Calu3 (cell line): ENCODE results near the gene RXFP2. TPM values are rescaled to one million over a fixed set of nuclear protein-coding genes. Genes with fewer than 3 reads are reported as not detected.

Experiments
- BruUV-seq: library from RNA; stranded (reverse); fragments of 400-500 nt; replicated peaks from 2 replicates; lab custom pipeline; 2021; lab: Mats Ljungman, UMichigan
- CTCF ChIA-PET: fragments of 300-600 bp; sonication (Branson Sonifier 250); formaldehyde crosslinking; loops from one replicate; lab custom pipeline; 2022; ENCODE audit warnings: antibody characterized with exemption; lab: Charles Lee
- DNase-seq: peaks from one replicate; pipeline ENCODE4 v3.0.0; 2022
- H3K27ac Mint-ChIP-seq: one replicate; pipeline ENCODE4 v1.8.0; 2022; ENCODE audit warnings: mixed read lengths; ENCODE audit not compliant: unreplicated experiment
- H3K27me3 Mint-ChIP-seq: one replicate; pipeline ENCODE4 v1.8.0; 2022; ENCODE audit warnings: mixed read lengths; ENCODE audit not compliant: unreplicated experiment
- H3K36me3 Mint-ChIP-seq: one replicate; pipeline ENCODE4 v1.8.0; 2022; ENCODE audit warnings: mild to moderate bottlenecking, moderate library complexity, mixed read lengths; ENCODE audit not compliant: insufficient read depth, unreplicated experiment
- H3K4me1 Mint-ChIP-seq: one replicate; pipeline ENCODE4 v1.8.0; 2022; ENCODE audit warnings: mild to moderate bottlenecking, low read depth, mixed read lengths; ENCODE audit not compliant: unreplicated experiment
- H3K4me3 Mint-ChIP-seq: one replicate; pipeline ENCODE4 v1.8.0; 2022; ENCODE audit warnings: mild to moderate bottlenecking, low read depth, moderate library complexity, mixed read lengths; ENCODE audit not compliant: unreplicated experiment
- H3K9me3 Mint-ChIP-seq: one replicate; pipeline ENCODE4 v1.8.0; 2022; ENCODE audit warnings: low read depth, mixed read lengths; ENCODE audit not compliant: unreplicated experiment
- intact Hi-C: fragments of 100-400 bp; cut with micrococcal nuclease; formaldehyde crosslinking; loops from one replicate; pipeline ENCODE4 v1.10.0; 2022; ENCODE audit not compliant: unreplicated experiment
- total RNA-seq: library from RNA; stranded (reverse); gene quantifications from 2 replicates; pipeline ENCODE4 v1.2.3, GENCODE V29; 2022
- TF ChIP-seq, protein P1 (sequence below): fragments of 200-600 bp; IDR thresholded peaks from one replicate; pipeline ENCODE4 v1.8.0; 2022; ENCODE audit warnings: antibody characterized with exemption; ENCODE audit not compliant: unreplicated experiment

RXFP2 gene
- total RNA-seq, 1 experiment from 2014 or later: not detected

- no peaks in the 10 kb centered on the region for H3K27me3 Mint-ChIP-seq
- H3K9me3 Mint-ChIP-seq: no peaks in the 10 kb centered on the region
- no peaks in the 10 kb centered on the region for H3K4me1 Mint-ChIP-seq
- no peak overlapping the region for H3K27ac Mint-ChIP-seq
- DNase-seq: no peak
- CTCF ChIA-PET: no interaction called here
- BruUV-seq: no TSS peak
- no peak overlapping the region for H3K4me3 Mint-ChIP-seq
- intact Hi-C loops: no loop called here
- no peaks in the 10 kb centered on the region for H3K36me3 Mint-ChIP-seq
- TF ChIP-seq, protein P1, sequence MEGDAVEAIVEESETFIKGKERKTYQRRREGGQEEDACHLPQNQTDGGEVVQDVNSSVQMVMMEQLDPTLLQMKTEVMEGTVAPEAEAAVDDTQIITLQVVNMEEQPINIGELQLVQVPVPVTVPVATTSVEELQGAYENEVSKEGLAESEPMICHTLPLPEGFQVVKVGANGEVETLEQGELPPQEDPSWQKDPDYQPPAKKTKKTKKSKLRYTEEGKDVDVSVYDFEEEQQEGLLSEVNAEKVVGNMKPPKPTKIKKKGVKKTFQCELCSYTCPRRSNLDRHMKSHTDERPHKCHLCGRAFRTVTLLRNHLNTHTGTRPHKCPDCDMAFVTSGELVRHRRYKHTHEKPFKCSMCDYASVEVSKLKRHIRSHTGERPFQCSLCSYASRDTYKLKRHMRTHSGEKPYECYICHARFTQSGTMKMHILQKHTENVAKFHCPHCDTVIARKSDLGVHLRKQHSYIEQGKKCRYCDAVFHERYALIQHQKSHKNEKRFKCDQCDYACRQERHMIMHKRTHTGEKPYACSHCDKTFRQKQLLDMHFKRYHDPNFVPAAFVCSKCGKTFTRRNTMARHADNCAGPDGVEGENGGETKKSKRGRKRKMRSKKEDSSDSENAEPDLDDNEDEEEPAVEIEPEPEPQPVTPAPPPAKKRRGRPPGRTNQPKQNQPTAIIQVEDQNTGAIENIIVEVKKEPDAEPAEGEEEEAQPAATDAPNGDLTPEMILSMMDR: no peak
Measured at GRCh38 chr13:31798189-31798588, 58.9 kb downstream of the RXFP2 start.

DNA sequence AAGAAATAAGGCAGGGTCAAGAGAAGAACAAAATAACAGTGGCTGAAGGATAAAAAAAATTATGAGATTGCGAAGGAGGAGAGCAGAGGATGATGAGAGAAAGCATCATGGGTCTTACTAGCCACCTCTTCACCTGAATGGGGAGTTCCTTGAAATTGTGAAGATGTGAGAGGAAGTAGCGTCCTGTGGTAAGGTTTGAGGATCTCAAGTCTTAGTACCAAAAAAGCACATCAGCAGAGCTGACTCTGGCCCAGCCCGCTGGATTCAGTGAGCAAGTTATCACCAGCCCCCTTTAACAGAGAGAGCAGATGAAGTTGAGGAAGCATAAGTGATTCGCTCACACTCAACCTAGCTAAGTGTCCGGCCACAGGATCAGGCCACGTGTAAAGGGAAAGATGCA lies 61.8 kb downstream of the RXFP2 start:
- intact Hi-C loops: no loop called here

DNA sequence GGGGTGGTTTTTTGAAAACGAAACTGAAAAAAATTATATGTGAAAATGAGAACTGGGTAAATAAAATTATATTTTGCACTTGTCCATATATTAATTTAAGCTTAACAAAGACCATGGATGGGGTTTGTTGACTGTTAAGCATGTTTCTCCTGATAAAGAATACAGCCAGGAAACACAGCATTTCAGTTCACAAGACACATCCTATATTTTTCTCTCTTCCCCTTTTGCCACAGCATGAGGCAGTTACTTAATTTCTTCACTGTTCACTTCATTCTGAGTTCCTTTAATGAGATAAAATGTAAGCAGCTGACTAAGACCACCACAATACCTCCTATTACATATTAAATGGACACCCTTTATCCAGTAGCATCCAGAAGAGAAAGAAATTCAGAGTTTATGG lies 64.0 kb downstream of the RXFP2 start:
- H3K36me3 Mint-ChIP-seq: no peaks in the 10 kb centered on the region
- H3K27me3 Mint-ChIP-seq: no peaks in the 10 kb centered on the region
- CTCF ChIA-PET: no interaction called here
- H3K4me1 Mint-ChIP-seq: no peaks in the 10 kb centered on the region
- no peak for DNase-seq
- TF ChIP-seq, protein P1: no peak
- no peak overlapping the region for H3K4me3 Mint-ChIP-seq
- BruUV-seq: no TSS peak
- no peak overlapping the region for H3K27ac Mint-ChIP-seq
- intact Hi-C loops: no loop called here
- H3K9me3 Mint-ChIP-seq: no peaks in the 10 kb centered on the region

More for the DNA sequence above, 61.8 kb downstream of the RXFP2 start:
- H3K4me3 Mint-ChIP-seq: no peak overlapping the region
- DNase-seq: no peak
- H3K9me3 Mint-ChIP-seq: no peaks in the 10 kb centered on the region
- no TSS peak for BruUV-seq
- no peaks in the 10 kb centered on the region for H3K27me3 Mint-ChIP-seq
- H3K36me3 Mint-ChIP-seq: no peaks in the 10 kb centered on the region
- no peak overlapping the region for H3K27ac Mint-ChIP-seq
- no peaks in the 10 kb centered on the region for H3K4me1 Mint-ChIP-seq
- TF ChIP-seq, protein P1: no peak
- CTCF ChIA-PET: no interaction called here

GRCh38 chr13:31805841-31806240 lies 66.5 kb downstream of the RXFP2 start:
- CTCF ChIA-PET: no interaction called here
- intact Hi-C loops: no loop called here

More at GRCh38 chr13:31805841-31806240, 66.5 kb downstream of the RXFP2 start:
- no peak for DNase-seq
- Mint-ChIP-seq H3K27ac (no peak overlapping the region), H3K4me3 (no peak overlapping the region), H3K4me1 (no peaks in the 10 kb centered on the region), H3K36me3 (no peaks in the 10 kb centered on the region), H3K27me3 (no peaks in the 10 kb centered on the region), H3K9me3 (peaks cover 2% of the 10 kb centered on the region)
- TF ChIP-seq, protein P1: no peak
- BruUV-seq: no TSS peak
